H9 (cell line): ENCODE results near the gene RASGEF1C. TPM values are rescaled to one million over a fixed set of nuclear protein-coding genes. Genes with fewer than 3 reads are reported as not detected.

Experiments
- DNase-seq: peaks from one replicate; pipeline ENCODE4 v3.0.0-alpha.2; 2017
- H2AFZ ChIP-seq: one replicate; pipeline ENCODE4 v1.6.1; 2013; ENCODE audit warnings: mild to moderate bottlenecking, low read length, control low read depth, moderate library complexity
- H2AK5ac ChIP-seq: 2 replicates; pipeline ENCODE4 v1.6.1; 2013; ENCODE audit warnings: low read length, control low read depth, mixed read lengths; ENCODE audit not compliant: insufficient read length
- H2BK120ac ChIP-seq: one replicate; pipeline ENCODE4 v1.6.1; 2013; ENCODE audit warnings: low read depth, mild to moderate bottlenecking, low read length, control low read depth, inconsistent platforms; ENCODE audit not compliant: poor library complexity, severe bottlenecking
- H2BK12ac ChIP-seq: 2 replicates; pipeline ENCODE4 v1.6.1; 2013; ENCODE audit warnings: low read length, control low read depth, mixed read lengths, low read depth; ENCODE audit not compliant: insufficient read length
- H2BK15ac ChIP-seq: 2 replicates; pipeline ENCODE4 v1.6.1; 2013; ENCODE audit warnings: low read depth, low read length, control low read depth
- H2BK20ac ChIP-seq: one replicate; pipeline ENCODE4 v1.6.1; 2013; ENCODE audit warnings: low read depth, mild to moderate bottlenecking, low read length, control low read depth, inconsistent platforms; ENCODE audit not compliant: poor library complexity, severe bottlenecking
- H2BK5ac ChIP-seq: 2 replicates; pipeline ENCODE4 v1.6.1; 2013; ENCODE audit warnings: low read length, control low read depth, mixed read lengths; ENCODE audit not compliant: insufficient read length
- H3K14ac ChIP-seq: 2 replicates; pipeline ENCODE4 v1.6.1; 2013; ENCODE audit warnings: low read length, control low read depth; ENCODE audit not compliant: insufficient read depth
- H3K18ac ChIP-seq: 2 replicates; pipeline ENCODE4 v1.6.1; 2013; ENCODE audit warnings: low read depth, mild to moderate bottlenecking, mixed read lengths, low read length, control low read depth; ENCODE audit not compliant: insufficient read length
- H3K23ac ChIP-seq: 2 replicates; pipeline ENCODE4 v1.6.1; 2013; ENCODE audit warnings: low read length, control low read depth, mixed read lengths, low read depth; ENCODE audit not compliant: insufficient read length
- H3K23me2 ChIP-seq: 2 replicates; pipeline ENCODE4 v1.6.1; 2013; ENCODE audit warnings: low read depth, mild to moderate bottlenecking, mixed read lengths, low read length, control low read depth; ENCODE audit not compliant: insufficient read length, poor library complexity, severe bottlenecking
- H3K27ac ChIP-seq: 2 replicates; pipeline ENCODE4 v1.5.1; 2013; ENCODE audit warnings: low read length, control low read depth, mixed read lengths, low read depth; ENCODE audit not compliant: insufficient read length
- H3K27me3 ChIP-seq: 2 replicates; pipeline ENCODE4 v1.6.1; 2013; ENCODE audit warnings: low read length, control low read depth, inconsistent platforms; ENCODE audit not compliant: insufficient read depth
- H3K4ac ChIP-seq: 2 replicates; pipeline ENCODE4 v1.6.1; 2013; ENCODE audit warnings: low read depth, mild to moderate bottlenecking, control low read depth, inconsistent platforms, low read length, moderate library complexity
- H3K4me1 ChIP-seq: 2 replicates; pipeline ENCODE4 v1.6.1; 2013; ENCODE audit warnings: low read length, control low read depth, inconsistent platforms; ENCODE audit not compliant: insufficient read depth
- H3K4me2 ChIP-seq: 2 replicates; pipeline ENCODE4 v1.6.1; 2013; ENCODE audit warnings: low read length, control low read depth, mixed read lengths; ENCODE audit not compliant: insufficient read length, insufficient read depth
- H3K56ac ChIP-seq: 2 replicates; pipeline ENCODE4 v1.6.1; 2013; ENCODE audit warnings: low read depth, mild to moderate bottlenecking, mixed read lengths, low read length, control low read depth; ENCODE audit not compliant: insufficient read length
- H3K79me1 ChIP-seq: 2 replicates; pipeline ENCODE4 v1.6.1; 2013; ENCODE audit warnings: low read depth, mild to moderate bottlenecking, moderate library complexity, low read length, control low read depth, inconsistent platforms; ENCODE audit not compliant: insufficient read depth, poor library complexity, severe bottlenecking
- H3K79me2 ChIP-seq: 2 replicates; pipeline ENCODE4 v1.6.1; 2013; ENCODE audit warnings: low read length, control low read depth, inconsistent platforms; ENCODE audit not compliant: insufficient read depth
- H3K9ac ChIP-seq: 2 replicates; pipeline ENCODE4 v1.6.1; 2013; ENCODE audit warnings: low read length, control low read depth, mixed read lengths; ENCODE audit not compliant: insufficient read length; ENCODE audit errors: extremely low read depth
- H3K9me3 ChIP-seq: one replicate; pipeline ENCODE4 v1.6.1; 2013; ENCODE audit warnings: low read depth, low read length, inconsistent platforms; ENCODE audit not compliant: control insufficient read depth
- H3T11ph ChIP-seq: one replicate; pipeline ENCODE4 v1.6.1; 2013; ENCODE audit warnings: mild to moderate bottlenecking, low read length, control low read depth, inconsistent platforms
- H4K20me1 ChIP-seq: one replicate; pipeline ENCODE4 v1.6.1; 2013; ENCODE audit not compliant: control insufficient read depth, insufficient read length, insufficient read depth
- H4K5ac ChIP-seq: 2 replicates; pipeline ENCODE4 v1.6.1; 2013; ENCODE audit warnings: low read depth, mild to moderate bottlenecking, mixed read lengths, low read length, control low read depth; ENCODE audit not compliant: insufficient read length
- H4K8ac ChIP-seq: replicated peaks from 2 replicates; pipeline ENCODE4 v1.6.1; 2013; ENCODE audit warnings: low read length, control low read depth, mixed read lengths, low read depth; ENCODE audit not compliant: insufficient read length
- H4K91ac ChIP-seq: 2 replicates; pipeline ENCODE4 v1.6.1; 2013; ENCODE audit warnings: low read depth, mild to moderate bottlenecking, moderate library complexity, mixed read lengths, low read length, control low read depth; ENCODE audit not compliant: insufficient read length
- H3K27ac Mint-ChIP-seq, 3 experiments: 2 replicates in 2 of 3; 3 replicates in 1 of 3; pipeline ENCODE4 v1.8.0; 2020 to 2021; ENCODE audit warnings: mixed read lengths in 3 of 3, mild to moderate bottlenecking in 1 of 3, moderate library complexity in 1 of 3
- H3K27me3 Mint-ChIP-seq: 2 replicates; pipeline ENCODE4 v1.8.0; 2021; ENCODE audit warnings: low read depth, mild to moderate bottlenecking, moderate library complexity, mixed read lengths
- H3K36me3 Mint-ChIP-seq, 3 experiments: 2 replicates in 2 of 3; 3 replicates in 1 of 3; pipeline ENCODE4 v1.8.0; 2020 to 2021; ENCODE audit warnings: low read depth in 3 of 3, mixed read lengths in 3 of 3; ENCODE audit not compliant: insufficient read depth in 1 of 3
- H3K4me1 Mint-ChIP-seq, 2 experiments: 2 replicates each; pipeline ENCODE4 v1.8.0; 2020; ENCODE audit warnings: mixed read lengths in 2 of 2
- H3K4me3 Mint-ChIP-seq, 2 experiments: 2 replicates in 1 of 2; 3 replicates in 1 of 2; pipeline ENCODE4 v1.8.0; 2020 to 2021; ENCODE audit warnings: mild to moderate bottlenecking in 2 of 2, mixed read lengths in 2 of 2, moderate library complexity in 1 of 2
- H3K9me3 Mint-ChIP-seq, 2 experiments: 2 replicates in 1 of 2; 3 replicates in 1 of 2; pipeline ENCODE4 v1.8.0; 2020; ENCODE audit warnings: mild to moderate bottlenecking in 2 of 2, mixed read lengths in 2 of 2, moderate library complexity in 1 of 2
- CTCF ChIP-seq: fragments of 200-600 bp; sonication (generic); conservative IDR thresholded peaks from 3 replicates; pipeline ENCODE4 v1.8.0; 2021; ENCODE audit warnings: antibody characterized with exemption, mild to moderate bottlenecking
- WGBS: extraction: QIAGEN DNeasy Blood & Tissue Kit; methylation state at CpG from one replicate; pipeline ENCODE4 v1.1.7; 2013; ENCODE audit warnings: missing lambda C conversion rate, low lambda C conversion rate, mixed read lengths; ENCODE audit not compliant: insufficient read length; ENCODE audit errors: extremely low coverage; 5-methylcytosine and 5-hydroxymethylcytosine counted together
- total RNA-seq: library from RNA; stranded (reverse); gene quantifications from 2 replicates; pipeline ENCODE4 v1.2.1, GENCODE V29; 2021

The RASGEF1C gene
- total RNA-seq, 1 experiment from 2014 or later, result 0.83 TPM

GRCh38 chr5:180097163-180097894, 111.7 kb downstream of the RASGEF1C start:
- Histone ChIP-seq H4K8ac (no peak overlapping the region), H2BK12ac (no peak overlapping the region), H3K4me1 (no peaks in the 10 kb centered on the region), H3K79me1 (no peaks in the 10 kb centered on the region), H3K23me2 (peaks cover 2% of the 10 kb centered on the region), H4K91ac (no peak overlapping the region), H3K27me3 (no peaks in the 10 kb centered on the region), H3K4ac (no peak overlapping the region), H3K23ac (no peak overlapping the region), H2BK120ac (no peak overlapping the region), H4K20me1 (no peaks in the 10 kb centered on the region), H2BK20ac (no peak overlapping the region), H3K14ac (no peak overlapping the region; the same call in 1 of the 2 replicates), H3K27ac (no peak overlapping the region), H2AFZ (no peak overlapping the region), H3T11ph (no peak overlapping the region), H3K4me2 (no peak overlapping the region), H3K18ac (no peak overlapping the region), H3K9ac (no peak overlapping the region), H3K9me3 (no peaks in the 10 kb centered on the region), H3K56ac (no peak overlapping the region), H2BK5ac (no peak overlapping the region), H2AK5ac (no peak overlapping the region), H2BK15ac (no peak overlapping the region), H4K5ac (no peak overlapping the region), H3K79me2 (no peaks in the 10 kb centered on the region)
- no peak overlapping the region for H3K27ac Mint-ChIP-seq
- peaks cover 2 to 3% of the 10 kb centered on the region in 2 experiments; a peak in 1 of 4 replicates for H3K4me1 Mint-ChIP-seq
- no CpG with 5 or more reads among the region's 11 CpGs for WGBS
- peaks cover 0 to 11% (median 0%) of the 10 kb centered on the region in 3 experiments; a peak in 3 of 7 replicates for H3K36me3 Mint-ChIP-seq
- H3K9me3 Mint-ChIP-seq, result peaks cover 0 to 3% of the 10 kb centered on the region in 2 experiments; a peak in 3 of 5 replicates
- peak; percentile 42; the same call in 2 of the 3 replicates for TF ChIP-seq CTCF
- no peak for DNase-seq
- no peak overlapping the region for H3K4me3 Mint-ChIP-seq
- H3K27me3 Mint-ChIP-seq, result peaks cover 4% of the 10 kb centered on the region
